Measurements from ENCODE around the gene IL36B.

DNA sequence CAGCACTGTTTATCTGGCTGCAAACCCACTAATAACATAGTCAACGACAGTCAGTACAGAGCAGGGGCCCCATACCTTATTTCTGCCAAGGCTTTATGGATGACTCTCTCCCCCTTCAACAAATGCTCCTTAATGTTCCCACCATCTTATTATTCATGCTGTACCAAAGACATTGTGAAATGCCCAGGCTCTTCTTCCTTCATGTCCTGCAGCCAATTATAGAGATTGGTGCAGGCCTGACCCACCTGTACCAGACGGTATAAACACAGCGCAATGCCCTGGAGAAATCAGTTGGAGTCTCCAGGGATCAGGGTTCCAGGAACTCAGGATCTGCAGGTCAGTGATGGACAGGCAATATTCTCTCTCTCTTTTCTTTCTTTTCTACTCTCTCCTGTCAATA, 15.0 kb upstream of the IL36B start, which contains the start of gene IL1F10:
- TF ChIP-seq POLR2A (IDR thresholded peaks at IDR 0.05; ENCODE audit: low read depth, low read length) (no peak), POLR2AphosphoS5 (IDR thresholded peaks at IDR 0.05; ENCODE audit: low read depth, low read length) (no peak), TAF1 (IDR thresholded peaks at IDR 0.05; ENCODE audit: low read depth, low read length) (no peak)
